Cortex of kidney (tissue), 1 donor: ENCODE data around the gene COPS6.

ENCODE experiments used
- DNase-seq: peaks from one replicate; lab custom pipeline; 2025; lab: John Stamatoyannopoulos, UW

The COPS6 gene

GRCh38 chr7:100088621-100089457, at the start of gene COPS6:
TSS of gene COPS6 (plus strand) at chr7:100088969. CDS start at chr7:100088991, 22 bp downstream.
- DNase-seq: peak; percentile 48

- DNase-seq: no peak
These were observed 48.2 kb upstream of the COPS6 start for GRCh38 chr7:100040575-100040974.

DNA sequence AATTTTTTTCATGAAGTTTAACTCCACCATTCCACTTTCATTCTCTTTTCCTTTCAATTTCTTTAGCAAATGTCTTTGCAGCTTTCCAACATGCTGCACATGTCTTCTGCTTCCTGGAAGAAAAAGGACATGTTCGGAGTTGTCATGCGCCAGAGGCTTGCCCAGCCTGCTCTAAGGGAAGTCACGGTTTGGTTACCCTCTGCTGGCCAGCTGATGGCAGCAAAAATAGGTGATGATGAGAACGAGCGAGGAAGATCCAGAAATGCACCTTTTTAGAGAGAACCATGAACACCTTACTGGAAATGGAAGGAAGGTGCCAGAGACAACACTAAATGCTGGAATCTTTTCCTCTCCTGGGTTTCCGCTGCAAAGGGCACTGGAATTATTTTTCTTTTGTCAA, 44.1 kb upstream of the COPS6 start:
- DNase-seq: no peak

- DNase-seq: no peak
These were observed 40.1 kb upstream of the COPS6 start for GRCh38 chr7:100048680-100049079.

DNA sequence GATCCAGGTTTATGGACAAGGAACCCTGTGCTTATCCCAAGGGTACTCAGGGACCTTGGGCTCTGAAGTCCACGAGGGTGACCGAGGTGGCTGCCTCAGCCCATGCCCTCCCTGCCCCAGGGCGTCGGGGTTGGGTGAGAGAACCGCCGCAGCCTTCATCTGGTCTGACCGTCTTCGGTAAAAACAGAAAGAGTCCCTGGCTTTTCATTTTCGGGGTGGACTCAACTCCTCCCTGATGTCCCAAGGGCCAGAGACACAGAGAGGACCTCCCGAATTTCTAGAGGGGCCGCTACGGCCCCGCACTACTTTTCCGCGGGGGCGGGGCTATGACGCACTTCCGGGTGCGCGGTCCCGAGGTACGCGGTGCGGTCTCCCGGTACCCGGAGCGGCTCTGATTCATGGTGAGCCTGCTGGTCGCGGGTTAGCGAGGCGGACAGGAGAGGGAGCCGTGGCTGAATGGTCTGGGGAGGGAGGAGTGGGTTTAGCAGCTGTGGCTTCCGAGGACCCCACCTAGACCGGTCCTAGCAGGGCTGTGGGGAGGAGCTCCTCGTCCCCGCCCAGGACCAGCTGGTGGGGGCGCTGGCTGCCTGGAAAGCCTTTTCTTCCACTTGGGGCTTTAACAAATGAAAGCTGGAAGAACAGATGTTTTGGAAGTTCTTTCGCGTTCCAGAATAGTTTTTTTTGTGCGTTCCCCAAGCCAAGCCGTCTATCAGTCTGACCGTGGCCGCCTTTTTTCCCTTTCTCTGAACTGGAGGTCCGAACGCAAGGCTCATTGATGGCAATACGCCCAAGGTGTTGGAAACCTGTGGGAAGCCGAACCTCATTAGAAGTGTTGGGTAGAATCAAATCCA, 39.1 kb upstream of the COPS6 start, which contains the start of gene ZSCAN21:
TSS of gene ZSCAN21 (plus strand) at position 334 of the 851 bp plus-strand sequence. CDS start 7,233 bp downstream, outside the sequence.
- DNase-seq: peak; percentile 44

- no peak for DNase-seq
These were observed 37.2 kb upstream of the COPS6 start for GRCh38 chr7:100051611-100052010.

DNA sequence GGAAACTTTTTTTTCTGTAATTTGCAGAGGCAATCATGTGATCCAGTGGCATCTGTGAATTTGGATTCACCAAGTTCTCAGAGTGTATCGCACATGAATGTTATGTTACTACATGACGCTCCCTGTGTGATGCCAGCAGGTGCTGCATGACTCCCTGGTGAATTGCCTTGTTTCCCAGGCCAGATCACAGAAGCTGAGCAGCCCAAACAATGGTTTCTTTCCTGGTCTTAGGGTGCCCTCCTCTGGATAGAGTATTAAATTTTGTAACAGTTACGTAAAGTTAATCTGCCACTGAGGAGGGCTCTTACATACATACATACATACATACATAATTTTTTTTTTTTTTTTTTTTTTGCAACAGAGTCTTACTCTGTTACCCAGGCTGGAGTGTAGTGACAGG, 35.6 kb upstream of the COPS6 start:
- DNase-seq: no peak

DNA sequence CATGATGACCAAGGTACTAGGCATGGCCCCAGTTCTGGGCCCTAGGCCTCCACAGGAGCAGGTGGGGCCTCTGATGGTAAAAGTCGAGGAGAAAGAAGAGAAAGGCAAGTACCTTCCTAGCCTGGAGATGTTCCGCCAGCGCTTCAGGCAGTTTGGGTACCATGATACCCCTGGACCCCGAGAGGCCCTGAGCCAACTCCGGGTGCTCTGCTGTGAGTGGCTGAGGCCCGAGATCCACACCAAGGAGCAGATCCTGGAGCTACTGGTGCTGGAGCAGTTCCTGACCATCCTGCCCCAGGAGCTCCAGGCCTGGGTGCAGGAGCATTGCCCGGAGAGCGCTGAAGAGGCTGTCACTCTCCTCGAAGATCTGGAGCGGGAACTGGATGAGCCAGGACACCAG, 31.8 kb upstream of the COPS6 start:
- DNase-seq: no peak

- DNase-seq: no peak
These were observed 29.5 kb upstream of the COPS6 start for GRCh38 chr7:100059251-100059739.

DNA sequence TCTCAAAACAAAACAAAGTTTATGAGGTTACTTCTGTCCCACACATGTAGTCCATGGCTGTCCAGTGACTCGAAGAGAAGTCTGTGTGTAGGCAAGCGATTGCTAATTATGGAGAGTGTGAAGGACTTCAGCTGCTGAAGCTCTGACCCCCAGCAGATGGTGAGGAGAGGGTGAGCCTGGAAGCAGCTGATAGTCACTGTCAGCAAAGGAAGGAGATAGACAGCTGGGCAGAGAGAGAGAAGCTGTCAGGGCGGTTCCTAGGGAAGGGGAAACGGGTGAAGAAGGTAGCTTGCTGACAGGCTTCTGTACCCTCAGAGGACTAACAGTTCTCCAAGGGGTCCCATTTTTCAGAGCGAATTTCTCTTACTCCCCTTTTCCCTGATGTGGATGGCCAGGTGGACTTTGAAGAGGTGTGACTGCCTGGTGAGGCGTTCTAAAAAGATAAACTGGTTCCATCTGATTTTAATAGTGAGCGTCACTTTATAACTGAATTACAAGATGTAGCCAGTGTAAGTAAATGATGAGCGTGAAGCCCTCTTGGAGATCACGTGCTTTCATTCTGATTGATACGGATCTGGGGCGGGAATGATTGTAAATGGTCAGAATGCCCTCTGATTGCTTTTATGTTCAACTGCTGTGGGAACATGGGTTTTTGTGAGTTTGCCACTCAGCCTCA, 27.1 kb upstream of the COPS6 start:
- no peak for DNase-seq

- DNase-seq: no peak
These were observed 25.4 kb upstream of the COPS6 start for GRCh38 chr7:100063376-100063775.

DNA sequence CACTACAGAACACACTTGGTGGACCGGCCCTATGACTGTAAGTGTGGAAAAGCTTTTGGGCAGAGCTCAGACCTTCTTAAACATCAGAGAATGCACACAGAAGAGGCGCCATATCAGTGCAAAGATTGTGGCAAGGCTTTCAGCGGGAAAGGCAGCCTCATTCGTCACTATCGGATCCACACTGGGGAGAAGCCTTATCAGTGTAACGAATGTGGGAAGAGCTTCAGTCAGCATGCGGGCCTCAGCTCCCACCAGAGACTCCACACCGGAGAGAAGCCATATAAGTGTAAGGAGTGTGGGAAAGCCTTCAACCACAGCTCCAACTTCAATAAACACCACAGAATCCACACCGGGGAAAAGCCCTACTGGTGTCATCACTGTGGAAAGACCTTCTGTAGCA, 24.6 kb upstream of the COPS6 start:
- no peak for DNase-seq

- no peak for DNase-seq
These were observed 23.1 kb upstream of the COPS6 start for GRCh38 chr7:100065452-100066186.

DNA sequence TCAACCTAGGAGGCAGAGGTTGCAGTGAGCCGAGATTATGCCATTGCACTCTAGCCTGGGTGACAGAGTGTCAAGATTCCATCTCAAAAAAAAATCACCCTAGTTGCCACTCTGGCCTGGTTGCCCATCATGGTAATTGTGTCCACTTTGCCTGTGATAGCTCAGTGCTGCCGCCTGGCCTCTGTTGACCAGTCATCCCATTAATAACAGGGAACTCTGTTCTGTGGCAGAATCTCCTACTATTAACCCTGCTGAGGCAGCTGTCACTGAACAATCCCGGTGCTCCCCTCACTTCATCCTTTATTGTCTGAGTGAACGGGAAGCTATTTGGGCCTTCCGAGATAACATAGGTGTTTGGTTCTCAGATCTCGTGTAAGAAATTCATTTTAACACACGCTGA, 21.8 kb upstream of the COPS6 start:
- DNase-seq: no peak

- no peak for DNase-seq
These were observed 18.8 kb upstream of the COPS6 start for GRCh38 chr7:100069991-100070390.

DNA sequence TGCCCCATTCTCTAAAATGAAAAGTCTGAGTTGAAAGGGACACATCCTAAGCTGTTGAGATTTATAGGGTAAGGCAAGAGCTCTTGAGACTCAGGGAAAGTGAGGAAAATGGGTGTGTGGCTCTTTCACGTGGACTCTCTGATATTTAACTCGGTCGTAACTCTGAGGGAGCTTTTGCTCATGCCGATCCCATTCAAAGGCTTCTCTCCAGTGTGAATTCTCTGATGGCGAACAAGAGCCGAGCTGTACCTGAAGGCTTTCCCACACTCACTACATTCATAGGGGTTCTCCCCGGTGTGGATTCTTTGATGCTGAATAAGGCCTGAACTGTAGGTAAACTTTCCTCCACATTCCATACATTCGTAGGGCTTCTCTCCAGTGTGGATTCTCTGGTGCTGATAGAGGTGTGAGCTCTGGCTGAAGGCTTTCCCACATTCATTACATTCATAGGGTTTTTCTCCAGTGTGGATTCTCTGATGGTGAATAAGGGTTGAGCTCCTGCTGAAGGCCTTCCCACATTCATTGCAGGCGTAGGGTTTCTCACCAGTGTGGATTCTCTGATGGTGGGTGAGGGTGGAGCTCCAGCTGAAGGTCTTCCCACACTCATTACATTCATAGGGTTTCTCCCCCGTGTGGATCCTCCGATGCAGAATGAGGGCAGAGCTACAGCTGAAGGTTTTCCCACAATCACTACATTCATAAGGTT, 17.6 kb upstream of the COPS6 start:
- DNase-seq: no peak

- no peak for DNase-seq
These were observed 16.3 kb upstream of the COPS6 start for GRCh38 chr7:100072462-100072861.

DNA sequence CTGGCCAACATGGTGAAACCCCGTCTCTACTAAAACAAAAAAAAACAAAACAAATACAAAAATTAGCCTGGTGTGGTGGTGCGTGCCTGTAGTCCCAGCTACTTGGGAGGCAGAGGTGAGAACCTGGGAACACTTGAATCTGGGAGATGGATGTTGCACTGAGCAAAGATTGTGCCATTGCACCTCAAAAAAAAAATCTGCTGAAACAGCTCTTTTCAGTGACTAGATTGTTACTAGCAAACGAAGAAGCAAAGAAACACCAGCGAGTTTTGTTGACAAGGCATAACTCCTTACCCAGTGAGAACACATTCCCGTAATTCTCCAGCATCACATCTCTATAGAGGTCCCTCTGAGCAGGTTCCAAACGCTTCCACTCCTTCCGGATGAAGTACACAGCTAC, 13.9 kb upstream of the COPS6 start:
- no peak for DNase-seq

DNA sequence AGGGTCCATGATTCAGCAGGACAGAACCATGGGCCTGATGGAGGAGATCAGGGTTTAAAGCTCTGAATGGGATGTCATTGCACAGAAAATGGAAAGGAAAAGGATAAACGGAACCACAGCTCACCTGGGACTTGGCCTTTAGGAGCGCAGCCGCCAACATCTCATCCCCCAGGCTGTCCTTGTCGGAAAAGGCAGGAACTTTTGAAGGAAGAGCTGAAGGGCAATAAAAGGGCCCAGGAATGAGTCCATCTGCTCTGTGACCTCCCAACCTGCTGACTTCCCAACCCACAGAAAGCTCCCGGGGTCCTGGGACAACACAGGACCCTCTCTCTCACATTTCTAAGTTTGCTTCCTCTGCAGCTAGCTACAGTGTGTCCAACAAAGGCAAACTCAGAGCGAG, 13.4 kb upstream of the COPS6 start:
- DNase-seq: no peak

DNA sequence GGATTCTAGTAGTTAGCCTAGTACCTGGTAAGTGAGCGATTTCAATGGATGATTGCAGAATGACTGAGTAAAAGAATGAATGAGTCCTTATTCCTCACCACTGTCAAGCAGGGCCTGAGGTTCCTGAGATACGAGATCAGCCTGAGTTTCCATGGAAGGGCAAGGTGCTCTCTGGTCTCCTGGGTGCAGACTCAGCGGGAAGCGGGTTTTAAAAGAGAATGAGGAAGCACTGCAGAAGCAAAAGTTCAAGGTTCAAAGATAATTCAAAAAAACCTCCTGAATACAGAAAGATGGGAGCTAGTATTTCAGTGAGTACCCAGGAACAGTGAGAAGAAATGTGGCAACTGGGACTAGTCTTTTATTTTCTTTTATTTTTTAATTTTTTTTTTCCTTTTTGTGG, 11.6 kb upstream of the COPS6 start:
- DNase-seq: no peak

DNA sequence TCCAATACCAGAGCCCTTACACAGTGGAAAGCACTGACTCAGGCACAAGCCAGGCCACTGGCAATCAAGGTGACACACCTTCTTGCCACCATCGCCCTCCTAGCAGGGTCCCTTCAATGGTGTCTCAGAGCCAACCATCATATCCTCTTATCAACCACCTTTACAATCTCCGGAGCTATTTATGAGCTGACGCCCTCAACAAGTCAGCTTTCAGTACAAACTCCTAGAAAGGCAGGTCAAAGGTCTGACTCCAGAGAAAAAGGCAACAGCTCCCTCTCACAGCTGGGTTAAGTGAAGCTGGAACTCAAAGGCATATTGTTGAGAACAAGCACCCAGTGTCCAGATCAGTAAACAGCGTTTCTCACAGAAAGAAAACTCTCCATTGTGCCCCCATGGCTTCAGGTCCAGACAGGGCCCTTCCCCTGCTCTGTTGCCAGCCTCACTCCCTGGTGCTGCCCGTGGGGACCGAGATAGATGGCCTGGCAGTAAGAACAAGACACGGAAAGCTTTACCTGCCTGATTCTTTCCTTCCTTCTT, 9.7 kb upstream of the COPS6 start:
- no peak for DNase-seq
